K562 (cell line): ENCODE data around the gene TMEM248. TPM values are rescaled to one million over a fixed set of nuclear protein-coding genes. Genes with fewer than 3 reads are reported as not detected.

ENCODE experiments used
- ARID1B ChIP-seq: fragments of 450-650 bp; IDR thresholded peaks from 2 replicates; pipeline ENCODE4 v1.6.1; 2016; ENCODE audit warnings: antibody characterized with exemption, mild to moderate bottlenecking, inconsistent platforms
- ARNT ChIP-seq, 2 experiments: fragments of 450-650 bp; IDR thresholded peaks; 2 replicates each; pipeline ENCODE4 v1.6.1; 2016; ENCODE audit warnings: mild to moderate bottlenecking in 1 of 2
- ETS2 ChIP-seq: IDR thresholded peaks from 2 replicates; pipeline ENCODE4 v1.6.1; 2016; ENCODE audit warnings: borderline replicate concordance, missing genetic modification characterization, mild to moderate bottlenecking, moderate library complexity, missing compliant biosample characterization; ENCODE audit not compliant: poor library complexity, severe bottlenecking
- FOXA1 ChIP-seq: fragments of 450-650 bp; IDR thresholded peaks from 2 replicates; pipeline ENCODE4 v1.6.1; 2016; ENCODE audit warnings: mild to moderate bottlenecking, borderline replicate concordance
- FOXM1 ChIP-seq, 2 experiments: fragments of 450-650 bp in 1 of 2; sonication (generic) in 1 of 2; formaldehyde crosslinking in 1 of 2; IDR thresholded peaks; 2 replicates each; pipeline versions ENCODE4 v1.6.1 to v1.9.0; 2017 to 2022; ENCODE audit warnings: low read depth in 2 of 2, mild to moderate bottlenecking in 2 of 2, missing genetic modification reagents in 1 of 2, moderate library complexity in 1 of 2
- GTF2B ChIP-seq: IDR thresholded peaks from 2 replicates; pipeline ENCODE4 v1.6.1; 2011; ENCODE audit not compliant: insufficient read length; ENCODE audit errors: extremely low read depth
- HNRNPH1 ChIP-seq: fragments of 200-400 bp; formaldehyde crosslinking; optimal IDR thresholded peaks from 2 replicates; pipeline ENCODE3; 2017; ENCODE audit warnings: low read depth, mild to moderate bottlenecking, low read length, moderate library complexity
- PHF20 ChIP-seq: fragments of 450-650 bp; IDR thresholded peaks from 2 replicates; pipeline ENCODE4 v1.6.1; 2018; ENCODE audit not compliant: partially characterized antibody
- SRSF1 ChIP-seq: fragments of 200-400 bp; formaldehyde crosslinking; IDR thresholded peaks from 2 replicates; pipeline ENCODE4 v1.6.1; 2017; ENCODE audit warnings: mild to moderate bottlenecking, low read depth, low read length, moderate library complexity
- XRCC5 ChIP-seq: fragments of 200-400 bp; formaldehyde crosslinking; IDR thresholded peaks from 2 replicates; pipeline ENCODE4 v1.6.1; 2017; ENCODE audit warnings: low read depth, mild to moderate bottlenecking, low read length
- ZBTB40 ChIP-seq, 2 experiments: fragments of 450-650 bp in 1 of 2; sonication (generic) in 1 of 2; formaldehyde crosslinking in 1 of 2; IDR thresholded peaks; 2 replicates each; pipeline versions ENCODE4 v1.7.1 to v1.9.0; 2016 to 2022; ENCODE audit warnings: inconsistent platforms in 1 of 2, mild to moderate bottlenecking in 1 of 2, missing genetic modification reagents in 1 of 2
- ZNF140 ChIP-seq: fragments of 250-450 bp; sonication (Bioruptor Pico); IDR thresholded peaks from 2 replicates; pipeline ENCODE4 v1.8.0; 2021; ENCODE audit warnings: moderate library complexity, mild to moderate bottlenecking, inconsistent platforms
- ZNF584 ChIP-seq: fragments of 200-800 bp; sonication (Bioruptor generic); IDR thresholded peaks from 2 replicates; pipeline ENCODE4 v1.6.1; 2016; ENCODE audit warnings: low read depth, mild to moderate bottlenecking, missing genetic modification characterization, missing compliant biosample characterization
- ZNF780A ChIP-seq: fragments of 250-450 bp; sonication (Bioruptor Pico); IDR thresholded peaks from 2 replicates; pipeline ENCODE4 v1.5.0; 2021; ENCODE audit warnings: mild to moderate bottlenecking
- polyA plus RNA-seq, 8 experiments: library from polyadenylated mRNA; depleted of rRNA in 4 of 8; stranded (reverse) in 5 of 8; unstranded in 3 of 8; fragments of >200 nt; fragmentation: Nextera tagmentation in 2 of 8; fragmentation: Illumina TruSeq in 1 of 8; extraction: Ambion mirVana in 2 of 8; extraction: Trizol in 1 of 8; gene quantifications; 2 replicates each; pipeline versions ENCODE4 v1.2.1 to v1.2.3, GENCODE V29; 2011 to 2014; ENCODE audit warnings: inconsistent platforms in 1 of 8, missing spikeins in 1 of 8
- total RNA-seq, 7 experiments: library from RNA; depleted of rRNA in 6 of 7; stranded (reverse); fragments of >200 nt in 6 of 7; fragmentation: Illumina TruSeq in 2 of 7; extraction: Trizol in 2 of 7; gene quantifications; 2 replicates each; pipeline versions ENCODE4 v1.2.1 to v1.2.3, GENCODE V29; 2011 to 2021; ENCODE audit warnings: low replicate concordance in 1 of 7
- TF ChIP-seq, protein P1 (sequence below): IDR thresholded peaks from 2 replicates; pipeline ENCODE4 v1.6.1; 2011; ENCODE audit warnings: borderline replicate concordance, low read depth, mild to moderate bottlenecking, moderate library complexity, low read length; ENCODE audit not compliant: insufficient read depth, poor library complexity, severe bottlenecking

TMEM248 gene
- total and polyA plus RNA-seq, 9 of the 15 experiments (the other 6 are each of a cell fraction or from before 2014, with no cell fraction given), result 6.3 to 132 (median 64.4) TPM

- TF ChIP-seq FOXA1 (no peak), SRSF1 (no peak), ARNT (IDR thresholded peaks at IDR 0.05) (peak in 1 of 2 experiments; percentile 88; a peak in 2 of 4 replicates), ETS2 (tag) (no peak), PHF20 (no peak), XRCC5 (peak; percentile 97), FOXM1 (IDR thresholded peaks at IDR 0.05; ENCODE audit: low read depth) (peak; percentile 87), FOXM1 (CRISPR knock-in tag; IDR thresholded peaks at IDR 0.05; ENCODE audit: low read depth) (no peak), ZNF584 (CRISPR knock-in tag) (no peak), ZBTB40 (IDR thresholded peaks at IDR 0.05) (peak; percentile 70), ZBTB40 (CRISPR knock-in tag; IDR thresholded peaks at IDR 0.05) (no peak), ARID1B (no peak; the same call in 1 of the 2 replicates), ZNF780A (CRISPR knock-in tag) (no peak), ZNF140 (no peak), HNRNPH1 (no peak), GTF2B (no peak)
- TF ChIP-seq, protein P1, sequence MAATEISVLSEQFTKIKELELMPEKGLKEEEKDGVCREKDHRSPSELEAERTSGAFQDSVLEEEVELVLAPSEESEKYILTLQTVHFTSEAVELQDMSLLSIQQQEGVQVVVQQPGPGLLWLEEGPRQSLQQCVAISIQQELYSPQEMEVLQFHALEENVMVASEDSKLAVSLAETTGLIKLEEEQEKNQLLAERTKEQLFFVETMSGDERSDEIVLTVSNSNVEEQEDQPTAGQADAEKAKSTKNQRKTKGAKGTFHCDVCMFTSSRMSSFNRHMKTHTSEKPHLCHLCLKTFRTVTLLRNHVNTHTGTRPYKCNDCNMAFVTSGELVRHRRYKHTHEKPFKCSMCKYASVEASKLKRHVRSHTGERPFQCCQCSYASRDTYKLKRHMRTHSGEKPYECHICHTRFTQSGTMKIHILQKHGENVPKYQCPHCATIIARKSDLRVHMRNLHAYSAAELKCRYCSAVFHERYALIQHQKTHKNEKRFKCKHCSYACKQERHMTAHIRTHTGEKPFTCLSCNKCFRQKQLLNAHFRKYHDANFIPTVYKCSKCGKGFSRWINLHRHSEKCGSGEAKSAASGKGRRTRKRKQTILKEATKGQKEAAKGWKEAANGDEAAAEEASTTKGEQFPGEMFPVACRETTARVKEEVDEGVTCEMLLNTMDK, result no peak
Measured at GRCh38 chr7:66930341-66930740, 9.3 kb downstream of the TMEM248 start (continued).
